ENCODE measurements around the gene AKT1S1. TPM values are rescaled to one million over a fixed set of nuclear protein-coding genes. Genes with fewer than 3 reads are reported as not detected.

AKT1S1 gene
- total RNA-seq, 2 experiments from 2014 or later: 15.1 to 15.8 TPM

GRCh38 chr19:49889038-49889686 lies 12.0 kb upstream of the AKT1S1 start:
- no peak overlapping the region for H3K4me3 Mint-ChIP-seq
- peaks cover 21% of the 10 kb centered on the region for H3K4me1 ChIP-seq (ENCODE audit: insufficient read depth, low read length)
- no peak for ATAC-seq (ENCODE audit: poor library complexity)
- no peak overlapping the region for H3K27ac ChIP-seq (ENCODE audit: low read depth in 1 of 2, low read length in 2 of 2)
- peak in 1 of 14 experiments; percentile 42 for DNase-seq
- H3K27me3 ChIP-seq (ENCODE audit: control insufficient read depth in 1 of 2, insufficient read depth in 2 of 2, low read length in 2 of 2): no peaks in the 10 kb centered on the region
- peaks cover 11% of the 10 kb centered on the region for H3K4me1 Mint-ChIP-seq (ENCODE audit: low read depth)
- H3K9me3 Mint-ChIP-seq: no peaks in the 10 kb centered on the region
- ChIA-PET CTCF (interaction anchor here (1.2 to 1.7 kb wide), 5 partner anchors 12 to 41 kb away, joined by 3 to 10 read pairs (median 5); partner anchors contain the start of genes AKT1S1 and TBC1D17), POLR2A (interaction anchor here (1.0 to 1.5 kb wide), 2 partner anchors 9 to 12 kb away, joined by 3 to 10 read pairs; partner anchors contain the start of genes AKT1S1 and TBC1D17)
- no peaks in the 10 kb centered on the region for H3K27me3 Mint-ChIP-seq
- no peak overlapping the region for H3K27ac Mint-ChIP-seq
- H3K4me3 ChIP-seq (ENCODE audit: low read length): no peak overlapping the region
- intact Hi-C loops (cut with DNase I, micrococcal nuclease): no loop called here
- peaks cover 20% of the 10 kb centered on the region for H3K36me3 ChIP-seq (ENCODE audit: insufficient read depth, low read length)
- no peaks in the 10 kb centered on the region for H3K9me3 ChIP-seq (ENCODE audit: control insufficient read depth in 1 of 2, insufficient read depth in 1 of 2, low read length in 2 of 2)
- no peak for TF ChIP-seq CTCF (IDR thresholded peaks at IDR 0.05)
- peaks cover 19% of the 10 kb centered on the region for H3K36me3 Mint-ChIP-seq (ENCODE audit: low read depth)

- Histone ChIP-seq H3K27ac (ENCODE audit: low read depth in 1 of 2, low read length in 2 of 2) (no peak overlapping the region), H3K9me3 (ENCODE audit: control insufficient read depth in 1 of 2, insufficient read depth in 1 of 2, low read length in 2 of 2) (no peaks in the 10 kb centered on the region), H3K4me1 (ENCODE audit: insufficient read depth, low read length) (peaks cover 19% of the 10 kb centered on the region), H3K27me3 (ENCODE audit: control insufficient read depth in 1 of 2, insufficient read depth in 2 of 2, low read length in 2 of 2) (no peaks in the 10 kb centered on the region), H3K4me3 (ENCODE audit: low read length) (no peak overlapping the region), H3K36me3 (ENCODE audit: insufficient read depth, low read length) (peaks cover 27% of the 10 kb centered on the region)
- DNase-seq: peak in 1 of 14 experiments; percentile 41
- H3K4me1 Mint-ChIP-seq (ENCODE audit: low read depth): peaks cover 11% of the 10 kb centered on the region
- H3K27me3 Mint-ChIP-seq: no peaks in the 10 kb centered on the region
- no peak overlapping the region for H3K27ac Mint-ChIP-seq
- no peak for ATAC-seq (ENCODE audit: poor library complexity)
- CTCF ChIA-PET: no interaction called here
- POLR2A ChIA-PET: interaction anchor here (1.0 kb wide), 1 partner anchor 10 kb away, joined by 3 read pairs; no protein-coding TSS in a partner anchor
- TF ChIP-seq CTCF (IDR thresholded peaks at IDR 0.05): no peak
- H3K9me3 Mint-ChIP-seq: no peaks in the 10 kb centered on the region
- intact Hi-C loops (cut with DNase I, micrococcal nuclease): no loop called here
- no peak overlapping the region for H3K4me3 Mint-ChIP-seq
- H3K36me3 Mint-ChIP-seq (ENCODE audit: low read depth): peaks cover 24% of the 10 kb centered on the region
Measured at GRCh38 chr19:49888510-49888824, 11.3 kb upstream of the AKT1S1 start.

GRCh38 chr19:49887665-49888509 lies 10.7 kb upstream of the AKT1S1 start:
- Histone ChIP-seq H3K4me1 (ENCODE audit: insufficient read depth, low read length) (peaks cover 19% of the 10 kb centered on the region), H3K27ac (ENCODE audit: low read depth in 1 of 2, low read length in 2 of 2) (no peak overlapping the region), H3K36me3 (ENCODE audit: insufficient read depth, low read length) (peaks cover 33% of the 10 kb centered on the region), H3K4me3 (ENCODE audit: low read length) (no peak overlapping the region), H3K27me3 (ENCODE audit: control insufficient read depth in 1 of 2, insufficient read depth in 2 of 2, low read length in 2 of 2) (no peaks in the 10 kb centered on the region), H3K9me3 (ENCODE audit: control insufficient read depth in 1 of 2, insufficient read depth in 1 of 2, low read length in 2 of 2) (no peaks in the 10 kb centered on the region)
- ATAC-seq (ENCODE audit: poor library complexity) (no peak), DNase-seq (no peak)
- CTCF ChIA-PET: no interaction called here
- peaks cover 28% of the 10 kb centered on the region for H3K36me3 Mint-ChIP-seq (ENCODE audit: low read depth)
- no peak overlapping the region for H3K27ac Mint-ChIP-seq
- no peak for TF ChIP-seq CTCF (IDR thresholded peaks at IDR 0.05)
- H3K4me1 Mint-ChIP-seq (ENCODE audit: low read depth): peaks cover 9% of the 10 kb centered on the region
- H3K4me3 Mint-ChIP-seq: no peak overlapping the region
- intact Hi-C loops (cut with DNase I, micrococcal nuclease): no loop called here
- POLR2A ChIA-PET: no interaction called here
- no peaks in the 10 kb centered on the region for H3K27me3 Mint-ChIP-seq
- H3K9me3 Mint-ChIP-seq: no peaks in the 10 kb centered on the region
